K562 (cell line): Measurements from ENCODE around the gene TULP4. TPM values are rescaled to one million over a fixed set of nuclear protein-coding genes. Genes with fewer than 3 reads are reported as not detected.

Experiments
- ATAC-seq: fragments of 200-7000 bp; cut with Tn5 transposase; 3 replicates; pipeline ENCODE4 v1.9.1; 2020; ENCODE audit warnings: moderate library complexity
- BruUV-seq: library from RNA; stranded (reverse); fragments of 400-500 nt; replicated peaks from 2 replicates; lab custom pipeline; 2021; lab: Mats Ljungman, UMichigan
- CTCF ChIA-PET: fragments of 300-600 bp; formaldehyde crosslinking; extraction: SDS; loops from one replicate; lab custom pipeline; 2021; ENCODE audit warnings: low intra/inter-chr PET ratio; lab: Yijun Ruan, JAX
- POLR2A ChIA-PET: fragments of 300-600, 350-650 bp; sonication (Branson Sonifier 250); formaldehyde crosslinking; extraction: SDS; loops from one replicate; lab custom pipeline; 2021; ENCODE audit warnings: antibody characterized with exemption, inconsistent platforms; lab: Yijun Ruan, JAX
- DNase-seq, 4 experiments: peaks; one replicate each; pipeline versions ENCODE4 v3.0.0 to v3.0.0-alpha.2; 2011 to 2018; ENCODE audit warnings: low spot score in 3 of 4, mixed read lengths in 3 of 4; ENCODE audit errors: extremely low read depth in 1 of 4
- FAIRE-seq: peaks from 2 replicates; lab custom pipeline; 2011; peaks lifted over from hg19 to GRCh38; lab: Jason Lieb, UNC
- H2AFZ ChIP-seq: 2 replicates; pipeline ENCODE4 v1.6.0; 2011; ENCODE audit warnings: low read depth, low read length, control low read depth, inconsistent platforms
- H3K27ac ChIP-seq: fragments of 200-600 bp; 3 replicates; pipeline ENCODE4 v1.8.0; 2011; ENCODE audit warnings: low read depth, mild to moderate bottlenecking, control low read depth, inconsistent platforms, low read length, moderate library complexity, mixed read lengths; ENCODE audit errors: extremely low read depth
- H3K27me3 ChIP-seq, 2 experiments: fragments of 300-600 bp in 1 of 2; 2 replicates in 1 of 2; 3 replicates in 1 of 2; pipeline versions ENCODE4 v1.6.0 to v1.8.0; 2011; ENCODE audit warnings: inconsistent platforms in 2 of 2, low read length in 2 of 2, mild to moderate bottlenecking in 1 of 2, mixed read lengths in 1 of 2, moderate library complexity in 1 of 2; ENCODE audit not compliant: control insufficient read depth in 2 of 2, insufficient read depth in 2 of 2
- H3K36me3 ChIP-seq: fragments of 300-600 bp; 3 replicates; pipeline ENCODE4 v1.8.0; 2011; ENCODE audit warnings: mild to moderate bottlenecking, low read length, inconsistent platforms; ENCODE audit not compliant: control insufficient read depth, insufficient read depth
- H3K4me1 ChIP-seq, 2 experiments: fragments of 200-600 bp in 1 of 2; replicated peaks in 1 of 2; 2 replicates in 1 of 2; 3 replicates in 1 of 2; pipeline versions ENCODE4 v1.5.1 to v1.8.0; 2011; ENCODE audit warnings: inconsistent platforms in 2 of 2, low read length in 2 of 2, mild to moderate bottlenecking in 1 of 2, mixed read lengths in 1 of 2, moderate library complexity in 1 of 2; ENCODE audit not compliant: control insufficient read depth in 2 of 2, insufficient read depth in 2 of 2
- H3K4me2 ChIP-seq: 2 replicates; pipeline ENCODE4 v1.6.1; 2011; ENCODE audit warnings: low read length, control low read depth, inconsistent platforms, mixed read lengths; ENCODE audit not compliant: insufficient read depth
- H3K4me3 ChIP-seq: fragments of 200-600 bp; sonication (generic), shearing (Covaris generic); 2 replicates; pipeline ENCODE4 v1.5.1; 2016; ENCODE audit warnings: control low read depth, inconsistent platforms
- H3K79me2 ChIP-seq: fragments of 200-600 bp; 3 replicates; pipeline ENCODE4 v1.8.0; 2011; ENCODE audit warnings: low read length, inconsistent platforms; ENCODE audit not compliant: control insufficient read depth, insufficient read depth
- H3K9ac ChIP-seq, 2 experiments: 2 replicates each; pipeline versions ENCODE4 v1.6.0 to v1.6.1; 2011; ENCODE audit warnings: low read depth in 2 of 2, low read length in 2 of 2, control low read depth in 1 of 2, inconsistent platforms in 1 of 2, mild to moderate bottlenecking in 1 of 2, mixed read lengths in 1 of 2; ENCODE audit not compliant: insufficient read depth in 1 of 2
- H3K9me1 ChIP-seq: one replicate; pipeline ENCODE4 v1.6.0; 2011; ENCODE audit warnings: inconsistent platforms, mild to moderate bottlenecking, low read length, moderate library complexity; ENCODE audit not compliant: control insufficient read depth, insufficient read depth
- H3K9me3 ChIP-seq: replicated peaks from 2 replicates; pipeline ENCODE4 v1.5.1; 2011; ENCODE audit warnings: low read depth, low read length, inconsistent platforms; ENCODE audit not compliant: control insufficient read depth, insufficient read depth
- H4K20me1 ChIP-seq: replicated peaks from 2 replicates; pipeline ENCODE4 v1.6.1; 2011; ENCODE audit warnings: low read length, inconsistent platforms, mixed read lengths; ENCODE audit not compliant: control insufficient read depth, insufficient read depth
- ATF4 ChIP-seq: fragments of 450-650 bp; formaldehyde crosslinking; IDR thresholded peaks from 2 replicates; pipeline ENCODE4 v1.4.0; 2022; ENCODE audit warnings: mild to moderate bottlenecking, moderate library complexity
- BRF2 ChIP-seq: IDR thresholded peaks from 3 replicates; pipeline ENCODE4 v1.6.1; 2011; ENCODE audit warnings: borderline replicate concordance, mild to moderate bottlenecking; ENCODE audit not compliant: insufficient read length, insufficient read depth
- CHD7 ChIP-seq: fragments of 200-600 bp; sonication (generic); IDR thresholded peaks from one replicate; pipeline ENCODE4 v1.6.1; 2012; ENCODE audit warnings: mild to moderate bottlenecking, low read depth, low read length, inconsistent platforms
- DPF2 ChIP-seq: fragments of 450-650 bp; IDR thresholded peaks from 2 replicates; pipeline ENCODE4 v1.6.1; 2016
- EP400 ChIP-seq: fragments of 450-650 bp; IDR thresholded peaks from 2 replicates; pipeline ENCODE4 v1.6.1; 2017; ENCODE audit warnings: antibody characterized with exemption, mild to moderate bottlenecking, moderate library complexity
- EWSR1 ChIP-seq: fragments of 450-650 bp; IDR thresholded peaks from 2 replicates; pipeline ENCODE4 v1.6.1; 2018; ENCODE audit warnings: borderline replicate concordance, mild to moderate bottlenecking, low read depth, moderate library complexity; ENCODE audit not compliant: partially characterized antibody
- GATAD2B ChIP-seq: fragments of 450-650 bp; IDR thresholded peaks from 2 replicates; pipeline ENCODE4 v1.6.1; 2017; ENCODE audit warnings: mild to moderate bottlenecking, borderline replicate concordance
- SMARCA4 ChIP-seq: fragments of 450-650 bp; IDR thresholded peaks from 2 replicates; pipeline ENCODE4 v1.6.1; 2016
- WGBS: fragments of 100-300 bp; shearing (Covaris generic); methylation state at CpG from one replicate; pipeline ENCODE4 v1.1.6; 2016; ENCODE audit warnings: low coverage, mixed read lengths; ENCODE audit not compliant: insufficient coverage; ENCODE audit errors: missing lambda C conversion rate; 5-methylcytosine and 5-hydroxymethylcytosine counted together
- in situ Hi-C: fragments of 300-500 bp; cut with MboI; formaldehyde crosslinking; loops from 4 replicates; pipeline ENCODE4 v1.15.0; 2018; ENCODE audit warnings: inconsistent platforms, mixed read lengths
- intact Hi-C: fragments of 100-400 bp; cut with micrococcal nuclease; formaldehyde crosslinking; loops from 2 replicates; pipeline ENCODE4 v1.14.2; 2022
- polyA plus RNA-seq, 8 experiments: library from polyadenylated mRNA; depleted of rRNA in 4 of 8; stranded (reverse) in 5 of 8; unstranded in 3 of 8; fragments of >200 nt; fragmentation: Nextera tagmentation in 2 of 8; fragmentation: Illumina TruSeq in 1 of 8; extraction: Ambion mirVana in 2 of 8; extraction: Trizol in 1 of 8; gene quantifications; 2 replicates each; pipeline versions ENCODE4 v1.2.1 to v1.2.3, GENCODE V29; 2011 to 2014; ENCODE audit warnings: inconsistent platforms in 1 of 8, missing spikeins in 1 of 8
- total RNA-seq, 7 experiments: library from RNA; depleted of rRNA in 6 of 7; stranded (reverse); fragments of >200 nt in 6 of 7; fragmentation: Illumina TruSeq in 2 of 7; extraction: Trizol in 2 of 7; gene quantifications; 2 replicates each; pipeline versions ENCODE4 v1.2.1 to v1.2.3, GENCODE V29; 2011 to 2021; ENCODE audit warnings: low replicate concordance in 1 of 7

TULP4 gene
- total and polyA plus RNA-seq, 9 of the 15 experiments (the other 6 are each of a cell fraction or from before 2014, with no cell fraction given): 1.2 to 50.4 (median 11.0) TPM

- Histone ChIP-seq H3K9ac (peak overlapping the region; percentile 83 to 97), H3K27ac (peak overlapping the region; percentile 82), H3K4me1 (peaks cover 21 to 30% of the 10 kb centered on the region in 2 experiments), H2AFZ (peak overlapping the region; percentile 99), H3K4me2 (peak overlapping the region; percentile 96), H3K79me2 (peaks cover 44% of the 10 kb centered on the region), H3K9me1 (no peaks in the 10 kb centered on the region), H3K9me3 (no peaks in the 10 kb centered on the region), H3K27me3 (no peaks in the 10 kb centered on the region), H3K36me3 (peaks cover 23% of the 10 kb centered on the region; the same call in 2 of the 3 replicates), H4K20me1 (peaks cover 17% of the 10 kb centered on the region), H3K4me3 (peak overlapping the region; percentile 91)
- BruUV-seq: TSS peak; percentile 97
- in situ Hi-C loops: no loop called here
- no peak for ATAC-seq
- WGBS: 52% methylated on average over 14 of the region's 14 CpGs
- intact Hi-C loops: no loop called here
- ChIA-PET POLR2A (interaction anchor here (0.6 to 2.0 kb wide), 6 partner anchors 9 to 345 kb away, joined by 3 to 7 read pairs (median 4); no protein-coding TSS in a partner anchor), CTCF (no interaction called here)
- DNase-seq: no peak
- peak; percentile 62 for FAIRE-seq
- TF ChIP-seq EWSR1: no peak
- TF ChIP-seq EP400: no peak
- 0 out of 2 replicates have a peak, but pooled peaks have one; percentile 12 for TF ChIP-seq ATF4 (CRISPR knock-in tag)
- TF ChIP-seq DPF2: 0 out of 2 replicates have a peak, but pooled peaks have one; percentile 39
- no peak for TF ChIP-seq CHD7
- TF ChIP-seq SMARCA4: no peak
- no peak for TF ChIP-seq GATAD2B
- TF ChIP-seq BRF2: no peak
Observed at GRCh38 chr6:158559338-158559894, 247.2 kb downstream of the TULP4 start.
